ENCODE measurements around the gene SMC1B. TPM values are rescaled to one million over a fixed set of nuclear protein-coding genes. Genes with fewer than 3 reads are reported as not detected.
"Not testable (repeated sequence)": the region's sequence is repeated elsewhere in the genome, so short reads cannot be mapped to it uniquely, and the experiment has no call there.

Gene SMC1B
- total RNA-seq, 2 experiments from 2014 or later = 0.50 to 0.81 TPM

GRCh38 chr22:45308391-45308956 lies 104.9 kb downstream of the SMC1B start:
- CTCF ChIA-PET = interaction anchor here (1.3 to 1.4 kb wide), 2 partner anchors 9 to 698 kb away, joined by 3 to 4 read pairs; no protein-coding TSS in a partner anchor
- DNase-seq = no peak
- Mint-ChIP-seq H3K27ac (peak overlapping the region; percentile 87), H3K27me3 (no peaks in the 10 kb centered on the region), H3K9me3 (no peaks in the 10 kb centered on the region), H3K36me3 (ENCODE audit: low read depth) (peaks cover 24% of the 10 kb centered on the region), H3K4me1 (peaks cover 35% of the 10 kb centered on the region), H3K4me3 (peak overlapping the region; percentile 81)
- POLR2A ChIA-PET = interaction anchor here (0.6 to 3.9 kb wide), 4 partner anchors 10 to 673 kb away, joined by 3 to 42 read pairs (median 12); no protein-coding TSS in a partner anchor

- ChIA-PET CTCF (no interaction called here), POLR2A (no interaction called here)
- Mint-ChIP-seq H3K27ac (no peak overlapping the region), H3K4me1 (peaks cover 26% of the 10 kb centered on the region), H3K4me3 (no peak overlapping the region), H3K36me3 (ENCODE audit: low read depth) (peaks cover 7% of the 10 kb centered on the region), H3K9me3 (no peaks in the 10 kb centered on the region), H3K27me3 (peaks cover 2% of the 10 kb centered on the region)
- no peak for DNase-seq
Observed at GRCh38 chr22:45306139-45306538, 107.3 kb downstream of the SMC1B start.

- Mint-ChIP-seq H3K27me3 (peaks cover 2% of the 10 kb centered on the region), H3K27ac (no peak overlapping the region), H3K36me3 (ENCODE audit: low read depth) (peaks cover under 1% of the 10 kb centered on the region), H3K4me1 (peaks cover 21% of the 10 kb centered on the region), H3K9me3 (no peaks in the 10 kb centered on the region), H3K4me3 (no peak overlapping the region)
- DNase-seq = no peak
- ChIA-PET POLR2A (no interaction called here), CTCF (no interaction called here)
Observed at GRCh38 chr22:45305456-45306075, 107.8 kb downstream of the SMC1B start.

- CTCF ChIA-PET = no interaction called here
- Mint-ChIP-seq H3K4me3 (no peak overlapping the region), H3K27me3 (peaks cover 2% of the 10 kb centered on the region), H3K36me3 (ENCODE audit: low read depth) (no peaks in the 10 kb centered on the region), H3K9me3 (no peaks in the 10 kb centered on the region), H3K27ac (no peak overlapping the region), H3K4me1 (peaks cover 19% of the 10 kb centered on the region)
- POLR2A ChIA-PET = no interaction called here
- no peak for DNase-seq
Observed at GRCh38 chr22:45304971-45305370, 108.4 kb downstream of the SMC1B start.

- no peak for DNase-seq
- Mint-ChIP-seq H3K27me3 (peaks cover 2% of the 10 kb centered on the region), H3K4me3 (no peak overlapping the region), H3K36me3 (ENCODE audit: low read depth) (no peaks in the 10 kb centered on the region), H3K4me1 (peaks cover 8% of the 10 kb centered on the region), H3K9me3 (no peaks in the 10 kb centered on the region), H3K27ac (no peak overlapping the region)
- CTCF ChIA-PET = no interaction called here
- POLR2A ChIA-PET = interaction anchor here (0.7 kb wide), 2 partner anchors 10 to 15 kb away, joined by 3 read pairs; no protein-coding TSS in a partner anchor
Observed at GRCh38 chr22:45303181-45303580, 110.2 kb downstream of the SMC1B start.

- Mint-ChIP-seq H3K27me3 (peaks cover 2% of the 10 kb centered on the region), H3K4me1 (peaks cover 8% of the 10 kb centered on the region), H3K9me3 (no peaks in the 10 kb centered on the region), H3K27ac (no peak overlapping the region), H3K4me3 (no peak overlapping the region), H3K36me3 (ENCODE audit: low read depth) (no peaks in the 10 kb centered on the region)
- ChIA-PET CTCF (no interaction called here), POLR2A (interaction anchor here (0.7 kb wide), 2 partner anchors 10 to 16 kb away, joined by 3 read pairs; no protein-coding TSS in a partner anchor)
- no peak for DNase-seq
Observed at GRCh38 chr22:45302751-45303150, 110.6 kb downstream of the SMC1B start.

- H3K4me1 Mint-ChIP-seq = peaks cover 22% of the 10 kb centered on the region
- no peaks in the 10 kb centered on the region for H3K36me3 Mint-ChIP-seq (ENCODE audit: low read depth)
- ChIA-PET CTCF (no interaction called here), POLR2A (interaction anchor here (1.5 kb wide), 1 partner anchor 10 kb away, joined by 7 read pairs; the partner anchor contains the start of gene FAM118A)
- DNase-seq = no peak
- H3K4me3 Mint-ChIP-seq = no peak overlapping the region
- no peak overlapping the region for H3K27ac Mint-ChIP-seq
- no peaks in the 10 kb centered on the region for H3K9me3 Mint-ChIP-seq
- H3K27me3 Mint-ChIP-seq = peaks cover 2% of the 10 kb centered on the region
Observed at GRCh38 chr22:45298934-45299505, 114.4 kb downstream of the SMC1B start.

GRCh38 chr22:45296628-45297297 lies 116.6 kb downstream of the SMC1B start:
- ChIA-PET CTCF (interaction anchor here (0.6 kb wide), 1 partner anchor 147 kb away, joined by 3 read pairs; no protein-coding TSS in a partner anchor), POLR2A (interaction anchor here (0.6 to 3.4 kb wide), 5 partner anchors 10 to 158 kb away, joined by 3 to 17 read pairs (median 3); partner anchors contain the start of gene FAM118A)
- peak overlapping the region; percentile 72 for H3K27ac Mint-ChIP-seq
- peaks cover 16% of the 10 kb centered on the region for H3K4me1 Mint-ChIP-seq
- peak; percentile 56 for DNase-seq
- no peaks in the 10 kb centered on the region for H3K27me3 Mint-ChIP-seq
- peak overlapping the region; percentile 28 for H3K4me3 Mint-ChIP-seq
- H3K36me3 Mint-ChIP-seq (ENCODE audit: low read depth) = no peaks in the 10 kb centered on the region
- H3K9me3 Mint-ChIP-seq = no peaks in the 10 kb centered on the region

GRCh38 chr22:45295492-45295891 lies 117.9 kb downstream of the SMC1B start:
- Mint-ChIP-seq H3K27ac (peak overlapping the region; percentile 44), H3K27me3 (no peaks in the 10 kb centered on the region), H3K4me3 (no peak overlapping the region), H3K36me3 (ENCODE audit: low read depth) (no peaks in the 10 kb centered on the region), H3K9me3 (no peaks in the 10 kb centered on the region), H3K4me1 (peaks cover 16% of the 10 kb centered on the region)
- ChIA-PET POLR2A (interaction anchor here (1.4 to 3.4 kb wide), 3 partner anchors 12 to 23 kb away, joined by 3 to 17 read pairs (median 5); partner anchors contain the start of gene FAM118A), CTCF (no interaction called here)
- no peak for DNase-seq

- POLR2A ChIA-PET = interaction anchor here (0.7 to 3.4 kb wide), 2 partner anchors 14 to 21 kb away, joined by 3 to 17 read pairs; partner anchors contain the start of gene FAM118A
- H3K27ac Mint-ChIP-seq = not testable (repeated sequence)
Observed at GRCh38 chr22:45295004-45295403, 118.4 kb downstream of the SMC1B start.

More at GRCh38 chr22:45295004-45295403, 118.4 kb downstream of the SMC1B start:
- H3K27me3 Mint-ChIP-seq; H3K4me3 Mint-ChIP-seq; H3K36me3 Mint-ChIP-seq (ENCODE audit: low read depth); DNase-seq; CTCF ChIA-PET; H3K9me3 Mint-ChIP-seq: not testable (repeated sequence)
- H3K4me1 Mint-ChIP-seq = peaks cover 16% of the 10 kb centered on the region
